Neural cell (in vitro differentiated cells): ENCODE results near the gene ORC1.

Experiments used
- EP300 ChIP-seq: fragments of 450-650 bp; conservative IDR thresholded peaks from 2 replicates; pipeline ENCODE4 v1.6.1; 2014; ENCODE audit warnings: antibody characterized with exemption, mild to moderate bottlenecking, moderate library complexity; ENCODE audit not compliant: poor library complexity, severe bottlenecking
- EZH2 ChIP-seq: fragments of 200-600, 300-800 bp; shearing (Covaris generic), sonication (generic); IDR thresholded peaks from 2 replicates; pipeline ENCODE4 v1.6.1; 2014; ENCODE audit warnings: antibody characterized with exemption, low read length, borderline replicate concordance, mild to moderate bottlenecking; ENCODE audit not compliant: insufficient read depth, poor library complexity, severe bottlenecking
- TF ChIP-seq, protein P1 (sequence below): fragments of 450-650 bp; IDR thresholded peaks from 2 replicates; pipeline ENCODE4 v1.5.1; 2014; ENCODE audit warnings: antibody characterized with exemption, mild to moderate bottlenecking, moderate library complexity; ENCODE audit not compliant: poor library complexity, severe bottlenecking

DNA sequence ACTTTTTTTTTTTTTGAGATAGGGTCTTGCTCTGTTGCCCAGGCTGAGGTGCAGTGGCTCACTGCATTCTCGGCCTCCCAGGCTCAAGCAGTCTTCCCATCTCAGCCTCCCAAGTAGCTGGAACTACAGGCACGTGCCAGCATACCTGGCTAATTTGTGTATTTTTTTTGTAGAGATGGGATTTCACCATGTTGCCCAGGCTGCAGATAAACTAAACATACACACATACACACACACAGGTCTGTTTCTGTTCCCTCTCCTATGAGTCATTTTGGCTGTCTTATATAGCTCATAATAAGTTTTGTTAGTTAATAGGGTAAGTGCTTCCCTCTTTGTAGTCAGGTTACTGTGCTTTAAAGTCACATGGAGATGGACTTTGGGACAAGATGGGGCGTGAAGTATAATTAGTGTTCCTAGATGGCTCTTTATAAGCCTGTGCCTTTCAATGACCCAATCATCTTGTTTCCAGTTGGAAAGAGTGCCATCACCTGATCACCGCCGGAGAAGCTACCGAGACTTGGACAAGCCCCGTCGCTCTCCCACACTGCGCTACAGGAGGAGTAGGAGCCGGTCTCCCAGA lies 9.3 kb upstream of the ORC1 start:
- TF ChIP-seq, protein P1, sequence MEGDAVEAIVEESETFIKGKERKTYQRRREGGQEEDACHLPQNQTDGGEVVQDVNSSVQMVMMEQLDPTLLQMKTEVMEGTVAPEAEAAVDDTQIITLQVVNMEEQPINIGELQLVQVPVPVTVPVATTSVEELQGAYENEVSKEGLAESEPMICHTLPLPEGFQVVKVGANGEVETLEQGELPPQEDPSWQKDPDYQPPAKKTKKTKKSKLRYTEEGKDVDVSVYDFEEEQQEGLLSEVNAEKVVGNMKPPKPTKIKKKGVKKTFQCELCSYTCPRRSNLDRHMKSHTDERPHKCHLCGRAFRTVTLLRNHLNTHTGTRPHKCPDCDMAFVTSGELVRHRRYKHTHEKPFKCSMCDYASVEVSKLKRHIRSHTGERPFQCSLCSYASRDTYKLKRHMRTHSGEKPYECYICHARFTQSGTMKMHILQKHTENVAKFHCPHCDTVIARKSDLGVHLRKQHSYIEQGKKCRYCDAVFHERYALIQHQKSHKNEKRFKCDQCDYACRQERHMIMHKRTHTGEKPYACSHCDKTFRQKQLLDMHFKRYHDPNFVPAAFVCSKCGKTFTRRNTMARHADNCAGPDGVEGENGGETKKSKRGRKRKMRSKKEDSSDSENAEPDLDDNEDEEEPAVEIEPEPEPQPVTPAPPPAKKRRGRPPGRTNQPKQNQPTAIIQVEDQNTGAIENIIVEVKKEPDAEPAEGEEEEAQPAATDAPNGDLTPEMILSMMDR: no peak
- no peak for TF ChIP-seq EP300
- no peak for TF ChIP-seq EZH2
